SU-DHL-6 (cell line): ENCODE data around the gene PLCB1.
A peak's percentile ranks its signal among the peaks of the same experiment; 100 is the strongest.

Experiments
- H2AFZ ChIP-seq: fragments of 200-600 bp; sonication (generic); 2 replicates; pipeline ENCODE4 v1.6.1; 2014; ENCODE audit warnings: low read depth, mild to moderate bottlenecking, moderate library complexity, mixed read lengths, antibody characterized with exemption, low read length; ENCODE audit not compliant: severe bottlenecking
- H3F3A ChIP-seq: fragments of 200-600 bp; shearing (Covaris generic); 2 replicates; pipeline ENCODE4 v1.6.0; 2016; ENCODE audit warnings: antibody characterized with exemption, mild to moderate bottlenecking; ENCODE audit not compliant: insufficient read depth
- H3K27ac ChIP-seq: fragments of 200-600 bp; sonication (generic); 2 replicates; pipeline ENCODE4 v1.5.1; 2016; ENCODE audit warnings: low read depth, mild to moderate bottlenecking, low read length, moderate library complexity, mixed read lengths
- H3K27me3 ChIP-seq: fragments of 200-600 bp; sonication (generic), shearing (Covaris generic); 2 replicates; pipeline ENCODE4 v1.6.0; 2014; ENCODE audit warnings: mild to moderate bottlenecking, low read length
- H3K36me3 ChIP-seq: fragments of 200-600 bp; sonication (generic); 2 replicates; pipeline ENCODE4 v1.6.1; 2014; ENCODE audit warnings: mild to moderate bottlenecking, low read length, mixed read lengths
- H3K4me2 ChIP-seq: fragments of 300-600, 200-600 bp; shearing (Covaris generic), sonication (generic); 2 replicates; pipeline ENCODE4 v1.6.0; 2014; ENCODE audit warnings: low read length, low read depth, mild to moderate bottlenecking; ENCODE audit not compliant: poor library complexity, severe bottlenecking
- H3K4me3 ChIP-seq: fragments of 200-600 bp; sonication (generic); 2 replicates; pipeline ENCODE4 v1.5.1; 2014; ENCODE audit warnings: antibody characterized with exemption, low read length, mild to moderate bottlenecking, mixed read lengths; ENCODE audit not compliant: insufficient read depth, poor library complexity, severe bottlenecking
- H3K79me2 ChIP-seq: fragments of 200-600 bp; sonication (generic); 2 replicates; pipeline ENCODE4 v1.6.1; 2014; ENCODE audit warnings: mild to moderate bottlenecking, low read length, moderate library complexity; ENCODE audit not compliant: insufficient read depth
- H3K9ac ChIP-seq: fragments of 200-600 bp; sonication (generic); 2 replicates; pipeline ENCODE4 v1.7.0; 2014; ENCODE audit warnings: mild to moderate bottlenecking, low read length
- H3K9me2 ChIP-seq: fragments of 200-600 bp; sonication (generic); replicated peaks from 2 replicates; pipeline ENCODE4 v1.6.1; 2014; ENCODE audit warnings: low read length; ENCODE audit not compliant: insufficient read depth
- H3K9me3 ChIP-seq: fragments of 200-600 bp; sonication (generic); 2 replicates; pipeline ENCODE4 v1.6.1; 2014; ENCODE audit warnings: low read length, mixed read lengths; ENCODE audit not compliant: insufficient read depth
- H4K20me1 ChIP-seq: fragments of 200-600 bp; sonication (generic); 2 replicates; pipeline ENCODE4 v1.6.1; 2014; ENCODE audit warnings: low read depth, mild to moderate bottlenecking, antibody characterized with exemption, low read length, moderate library complexity, mixed read lengths
- EZH2phosphoT487 ChIP-seq: fragments of 200-600 bp; sonication (generic), shearing (Covaris generic); conservative IDR thresholded peaks from 2 replicates; pipeline ENCODE4 v1.6.1; 2018; ENCODE audit warnings: mild to moderate bottlenecking, antibody characterized with exemption, low read length, moderate library complexity, mixed read lengths
- TF ChIP-seq, protein P1 (sequence below): fragments of 200-600 bp; sonication (generic); IDR thresholded peaks from one replicate; pipeline ENCODE4 v1.5.1; 2017; ENCODE audit warnings: antibody characterized with exemption, mild to moderate bottlenecking, low read length, moderate library complexity; ENCODE audit not compliant: insufficient read depth, poor library complexity, severe bottlenecking

Gene PLCB1

GRCh38 chr20:8721098-8721497 is 589.0 kb downstream of the PLCB1 start:
- Histone ChIP-seq H3F3A (no peaks in the 10 kb centered on the region), H3K9ac (no peak overlapping the region), H3K9me2 (no peaks in the 10 kb centered on the region), H4K20me1 (no peaks in the 10 kb centered on the region), H3K27me3 (no peaks in the 10 kb centered on the region), H3K4me3 (no peak overlapping the region), H3K9me3 (no peaks in the 10 kb centered on the region), H3K4me2 (no peak overlapping the region), H3K79me2 (no peaks in the 10 kb centered on the region), H3K36me3 (no peaks in the 10 kb centered on the region), H2AFZ (no peak overlapping the region), H3K27ac (no peak overlapping the region)
- TF ChIP-seq, protein P1, sequence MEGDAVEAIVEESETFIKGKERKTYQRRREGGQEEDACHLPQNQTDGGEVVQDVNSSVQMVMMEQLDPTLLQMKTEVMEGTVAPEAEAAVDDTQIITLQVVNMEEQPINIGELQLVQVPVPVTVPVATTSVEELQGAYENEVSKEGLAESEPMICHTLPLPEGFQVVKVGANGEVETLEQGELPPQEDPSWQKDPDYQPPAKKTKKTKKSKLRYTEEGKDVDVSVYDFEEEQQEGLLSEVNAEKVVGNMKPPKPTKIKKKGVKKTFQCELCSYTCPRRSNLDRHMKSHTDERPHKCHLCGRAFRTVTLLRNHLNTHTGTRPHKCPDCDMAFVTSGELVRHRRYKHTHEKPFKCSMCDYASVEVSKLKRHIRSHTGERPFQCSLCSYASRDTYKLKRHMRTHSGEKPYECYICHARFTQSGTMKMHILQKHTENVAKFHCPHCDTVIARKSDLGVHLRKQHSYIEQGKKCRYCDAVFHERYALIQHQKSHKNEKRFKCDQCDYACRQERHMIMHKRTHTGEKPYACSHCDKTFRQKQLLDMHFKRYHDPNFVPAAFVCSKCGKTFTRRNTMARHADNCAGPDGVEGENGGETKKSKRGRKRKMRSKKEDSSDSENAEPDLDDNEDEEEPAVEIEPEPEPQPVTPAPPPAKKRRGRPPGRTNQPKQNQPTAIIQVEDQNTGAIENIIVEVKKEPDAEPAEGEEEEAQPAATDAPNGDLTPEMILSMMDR: peak; percentile 52
- TF ChIP-seq EZH2phosphoT487: no peak

GRCh38 chr20:8722277-8722928 is 590.3 kb downstream of the PLCB1 start:
- Histone ChIP-seq H3K9me3 (no peaks in the 10 kb centered on the region), H3K4me3 (no peak overlapping the region), H3K27me3 (no peaks in the 10 kb centered on the region), H3K79me2 (no peaks in the 10 kb centered on the region), H3K9me2 (no peaks in the 10 kb centered on the region), H4K20me1 (no peaks in the 10 kb centered on the region), H3K9ac (no peak overlapping the region), H3K4me2 (no peak overlapping the region), H2AFZ (no peak overlapping the region), H3K36me3 (no peaks in the 10 kb centered on the region), H3F3A (no peaks in the 10 kb centered on the region), H3K27ac (no peak overlapping the region)
- TF ChIP-seq, protein P1: peak; percentile 51
- TF ChIP-seq EZH2phosphoT487: no peak

DNA sequence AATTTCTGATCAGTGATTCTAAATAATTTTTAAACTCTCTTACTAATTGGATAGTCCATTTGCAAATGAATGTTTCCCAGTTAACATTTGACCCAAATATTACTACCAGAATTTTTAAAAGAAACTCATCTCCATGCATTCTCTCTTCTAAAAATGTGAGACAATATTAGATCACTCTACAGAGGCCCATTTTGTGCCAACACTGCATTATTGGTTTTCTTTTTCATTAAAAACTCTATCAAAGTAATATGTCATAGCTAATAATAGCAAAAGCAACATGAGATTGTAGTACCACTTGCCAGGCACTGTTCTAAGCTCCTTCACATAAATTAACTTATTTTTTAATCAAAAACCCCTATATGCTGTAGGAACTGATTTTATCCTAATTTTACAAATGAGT is 591.2 kb downstream of the PLCB1 start:
- Histone ChIP-seq H3K9ac (no peak overlapping the region), H3K9me2 (no peaks in the 10 kb centered on the region), H4K20me1 (no peaks in the 10 kb centered on the region), H3K27me3 (no peaks in the 10 kb centered on the region), H3K79me2 (no peaks in the 10 kb centered on the region), H3K4me2 (no peak overlapping the region), H2AFZ (no peak overlapping the region), H3K4me3 (no peak overlapping the region), H3K27ac (no peak overlapping the region), H3K9me3 (no peaks in the 10 kb centered on the region), H3K36me3 (no peaks in the 10 kb centered on the region), H3F3A (no peaks in the 10 kb centered on the region)
- TF ChIP-seq, protein P1: no peak
- no peak for TF ChIP-seq EZH2phosphoT487
